HUES64 (cell line): ENCODE results near the gene POSTN.
A peak's percentile ranks its signal among the peaks of the same experiment; 100 is the strongest.

Experiments
- H3K27ac ChIP-seq: 2 replicates; pipeline ENCODE4 v1.7.0; 2013; ENCODE audit warnings: low read depth, low read length, inconsistent platforms
- H3K27me3 ChIP-seq: 2 replicates; pipeline ENCODE4 v1.6.1; 2013; ENCODE audit warnings: mild to moderate bottlenecking, low read length; ENCODE audit not compliant: insufficient read depth
- H3K36me3 ChIP-seq: 2 replicates; pipeline ENCODE4 v1.6.1; 2013; ENCODE audit warnings: mild to moderate bottlenecking, low read length; ENCODE audit not compliant: insufficient read depth
- H3K4me1 ChIP-seq: 2 replicates; pipeline ENCODE4 v1.6.1; 2013; ENCODE audit warnings: mild to moderate bottlenecking, low read length, moderate library complexity; ENCODE audit not compliant: insufficient read depth
- H3K4me3 ChIP-seq: 2 replicates; pipeline ENCODE4 v1.5.1; 2013; ENCODE audit warnings: mild to moderate bottlenecking, low read length, moderate library complexity
- H3K9ac ChIP-seq: 2 replicates; pipeline ENCODE4 v1.6.1; 2013; ENCODE audit warnings: mild to moderate bottlenecking, low read depth, low read length
- H3K9me3 ChIP-seq: 2 replicates; pipeline ENCODE4 v1.6.1; 2013; ENCODE audit warnings: low read depth, low read length; ENCODE audit not compliant: insufficient read depth
- WGBS: fragments of 150-250, 120-280 bp; methylation state at CpG from one replicate; pipeline ENCODE4 v1.1.7; 2013; ENCODE audit warnings: missing lambda C conversion rate; 5-methylcytosine and 5-hydroxymethylcytosine counted together

POSTN gene

DNA sequence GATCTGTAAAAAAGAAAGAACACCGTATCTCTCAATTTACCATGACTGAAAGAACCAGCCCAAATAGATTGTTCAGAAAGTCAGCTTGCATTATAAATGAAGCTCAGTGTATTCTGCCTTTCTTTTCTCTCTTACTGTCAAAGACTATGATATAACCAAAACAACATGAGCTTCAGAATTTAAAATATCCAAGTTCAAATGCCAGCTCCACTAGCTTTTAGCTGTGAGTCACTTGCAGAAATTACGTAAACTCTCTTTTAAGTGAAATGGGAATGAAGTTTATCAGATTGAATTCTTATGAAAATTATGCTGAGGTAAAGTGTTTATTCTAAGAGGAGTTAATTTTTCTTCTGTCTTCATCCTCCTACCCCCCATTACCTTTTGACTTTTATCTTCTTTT lies 20.0 kb upstream of the POSTN start:
- H3K9ac ChIP-seq = no peak overlapping the region
- no peak overlapping the region for H3K27ac ChIP-seq
- no peaks in the 10 kb centered on the region for H3K9me3 ChIP-seq
- no peak overlapping the region for H3K4me3 ChIP-seq
- no peaks in the 10 kb centered on the region for H3K36me3 ChIP-seq
- 96% methylated on average over 2 of the region's 2 CpGs for WGBS
- H3K4me1 ChIP-seq = peaks cover 7% of the 10 kb centered on the region; the same call in 1 of the 2 replicates
- H3K27me3 ChIP-seq = no peaks in the 10 kb centered on the region

DNA sequence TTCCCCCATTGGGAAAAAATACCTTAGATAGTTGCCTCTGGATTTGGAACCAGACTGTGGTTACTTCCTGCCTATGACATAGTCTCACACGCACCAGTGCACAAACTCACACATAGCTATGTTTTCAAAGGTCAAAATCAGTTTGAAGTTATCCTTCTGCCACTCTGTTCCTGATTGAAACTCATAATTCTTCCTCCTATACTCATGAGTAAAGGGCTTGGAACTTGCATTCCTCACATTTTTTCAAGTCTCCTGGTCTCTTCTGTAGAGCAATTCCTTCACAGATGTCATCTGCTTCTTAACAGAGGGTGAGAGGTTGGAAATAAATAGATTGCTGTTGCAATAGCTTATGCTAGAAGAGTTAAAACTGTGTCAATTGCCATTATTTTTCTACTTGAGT lies 18.6 kb upstream of the POSTN start:
- Histone ChIP-seq H3K9me3 (no peaks in the 10 kb centered on the region), H3K9ac (no peak overlapping the region; the same call in 1 of the 2 replicates), H3K4me1 (peaks cover 7% of the 10 kb centered on the region; the same call in 1 of the 2 replicates), H3K27ac (no peak overlapping the region; the same call in 1 of the 2 replicates), H3K4me3 (no peak overlapping the region), H3K27me3 (no peaks in the 10 kb centered on the region), H3K36me3 (no peaks in the 10 kb centered on the region)
- 81% methylated on average over 1 of the region's 1 CpG for WGBS

DNA sequence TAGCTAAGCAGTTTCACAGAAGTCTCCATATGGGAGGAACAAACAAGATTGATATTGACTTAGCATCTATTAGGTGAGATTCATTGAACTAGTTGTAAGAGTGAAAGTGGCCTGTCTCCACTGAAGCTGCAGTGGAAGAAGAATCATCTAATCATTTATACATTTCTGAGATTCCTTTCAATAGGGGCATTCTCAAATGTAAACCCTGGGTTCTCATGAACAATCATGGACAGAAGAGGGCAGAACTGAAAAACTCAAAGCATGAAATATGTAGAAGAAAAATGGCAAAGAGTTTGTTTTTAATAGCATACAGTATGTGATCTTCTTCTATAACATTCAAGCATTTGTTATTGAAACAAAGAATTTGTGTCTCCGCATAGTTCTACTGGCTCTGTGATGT lies 17.6 kb upstream of the POSTN start:
- WGBS = no CpG with 5 or more reads among the region's 1 CpG
- no peak overlapping the region for H3K4me3 ChIP-seq
- H3K9me3 ChIP-seq = no peaks in the 10 kb centered on the region
- no peak overlapping the region for H3K9ac ChIP-seq
- H3K27me3 ChIP-seq = no peaks in the 10 kb centered on the region
- no peaks in the 10 kb centered on the region for H3K36me3 ChIP-seq
- H3K27ac ChIP-seq = no peak overlapping the region
- H3K4me1 ChIP-seq = peaks cover 7% of the 10 kb centered on the region; the same call in 1 of the 2 replicates

DNA sequence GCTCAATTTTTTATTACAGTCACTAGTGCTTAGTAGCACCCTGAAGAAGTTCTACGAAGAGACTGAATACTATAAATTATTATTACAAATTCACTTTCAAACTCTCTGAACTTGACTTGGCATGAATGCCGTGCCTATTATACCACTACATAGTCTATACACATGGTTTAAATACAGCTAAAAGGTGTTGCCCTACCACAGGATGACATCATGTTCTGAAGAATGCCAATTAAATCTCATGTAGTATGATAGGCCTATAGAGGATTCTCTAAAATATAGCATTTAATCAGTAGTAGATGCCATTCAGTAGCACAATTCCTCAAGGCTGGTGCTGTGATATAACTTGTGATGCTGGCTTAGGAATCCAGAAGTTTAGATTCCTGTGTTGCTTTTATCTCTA lies 16.7 kb upstream of the POSTN start:
- no peak overlapping the region for H3K9ac ChIP-seq
- H3K27me3 ChIP-seq = no peaks in the 10 kb centered on the region
- peaks cover 7% of the 10 kb centered on the region; the same call in 1 of the 2 replicates for H3K4me1 ChIP-seq
- no peak overlapping the region for H3K27ac ChIP-seq
- no peaks in the 10 kb centered on the region for H3K9me3 ChIP-seq
- no peak overlapping the region for H3K4me3 ChIP-seq
- H3K36me3 ChIP-seq = no peaks in the 10 kb centered on the region
- WGBS = 86% methylated on average over 2 of the region's 2 CpGs

GRCh38 chr13:37613638-37614037 lies 15.1 kb upstream of the POSTN start:
- no peaks in the 10 kb centered on the region for H3K9me3 ChIP-seq
- H3K4me1 ChIP-seq = peaks cover 15% of the 10 kb centered on the region; the same call in 1 of the 2 replicates
- H3K4me3 ChIP-seq = no peak overlapping the region
- H3K27ac ChIP-seq = no peak overlapping the region
- no peaks in the 10 kb centered on the region for H3K27me3 ChIP-seq
- H3K36me3 ChIP-seq = no peaks in the 10 kb centered on the region
- no peak overlapping the region for H3K9ac ChIP-seq
- 96% methylated on average over 2 of the region's 2 CpGs for WGBS

DNA sequence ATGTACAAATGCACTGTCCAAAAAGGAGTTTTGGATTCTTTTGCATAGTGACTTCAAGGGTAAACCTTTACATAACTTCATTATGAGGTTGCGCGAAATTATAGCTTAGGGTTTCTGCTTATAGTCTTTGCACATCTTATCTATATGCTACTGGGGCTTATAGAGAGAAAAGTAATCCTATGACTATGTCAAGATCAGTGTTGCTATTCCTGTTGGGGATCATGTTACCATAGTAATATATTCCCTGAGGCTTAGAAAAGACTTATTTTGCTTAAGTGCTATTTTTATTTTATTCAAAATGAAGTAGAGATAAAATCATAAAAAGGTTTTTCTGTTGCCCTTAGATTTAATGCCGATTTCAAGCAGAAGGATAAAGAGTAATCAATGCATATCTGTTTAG lies 14.7 kb upstream of the POSTN start:
- Histone ChIP-seq H3K4me3 (no peak overlapping the region), H3K27ac (no peak overlapping the region), H3K36me3 (no peaks in the 10 kb centered on the region), H3K27me3 (no peaks in the 10 kb centered on the region), H3K4me1 (peaks cover 15% of the 10 kb centered on the region; the same call in 1 of the 2 replicates), H3K9me3 (no peaks in the 10 kb centered on the region), H3K9ac (no peak overlapping the region)
- 100% methylated on average over 1 of the region's 3 CpGs for WGBS

DNA sequence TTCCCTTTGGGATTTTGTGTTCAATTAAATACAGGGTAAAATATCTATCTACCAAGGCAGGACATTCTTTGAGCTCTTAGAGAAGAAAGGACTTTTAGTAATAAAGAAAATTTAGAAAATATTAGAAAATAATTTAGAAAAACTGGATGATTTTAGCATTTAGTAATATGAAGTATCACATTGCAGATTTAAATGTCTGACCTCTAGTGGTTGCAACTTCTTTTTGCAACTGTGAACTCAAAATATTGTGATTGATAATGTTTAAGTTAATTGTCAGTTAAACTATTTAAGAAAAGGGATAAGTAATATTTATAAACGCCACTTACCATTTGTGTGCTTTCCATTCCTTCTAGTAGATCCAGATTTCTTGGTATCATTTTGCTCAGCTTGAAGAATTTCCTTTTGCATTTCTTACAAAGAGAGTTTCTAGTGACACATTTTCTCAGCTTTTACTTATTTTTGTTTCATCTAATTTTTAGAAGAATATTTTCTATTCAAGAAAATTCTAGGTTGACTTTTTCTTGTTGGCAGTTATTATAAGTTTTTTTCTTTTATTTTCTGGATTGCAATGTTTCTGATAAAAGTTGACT lies 10.3 kb upstream of the POSTN start:
- H3K27ac ChIP-seq = no peak overlapping the region
- H3K9ac ChIP-seq = no peak overlapping the region
- H3K27me3 ChIP-seq = no peaks in the 10 kb centered on the region
- H3K36me3 ChIP-seq = no peaks in the 10 kb centered on the region
- H3K4me1 ChIP-seq = 0 out of 2 replicates have a peak, but pooled peaks cover 8% of the 10 kb centered on the region
- WGBS = 100% methylated on average over 1 of the region's 1 CpG
- H3K9me3 ChIP-seq = no peaks in the 10 kb centered on the region
- no peak overlapping the region for H3K4me3 ChIP-seq

DNA sequence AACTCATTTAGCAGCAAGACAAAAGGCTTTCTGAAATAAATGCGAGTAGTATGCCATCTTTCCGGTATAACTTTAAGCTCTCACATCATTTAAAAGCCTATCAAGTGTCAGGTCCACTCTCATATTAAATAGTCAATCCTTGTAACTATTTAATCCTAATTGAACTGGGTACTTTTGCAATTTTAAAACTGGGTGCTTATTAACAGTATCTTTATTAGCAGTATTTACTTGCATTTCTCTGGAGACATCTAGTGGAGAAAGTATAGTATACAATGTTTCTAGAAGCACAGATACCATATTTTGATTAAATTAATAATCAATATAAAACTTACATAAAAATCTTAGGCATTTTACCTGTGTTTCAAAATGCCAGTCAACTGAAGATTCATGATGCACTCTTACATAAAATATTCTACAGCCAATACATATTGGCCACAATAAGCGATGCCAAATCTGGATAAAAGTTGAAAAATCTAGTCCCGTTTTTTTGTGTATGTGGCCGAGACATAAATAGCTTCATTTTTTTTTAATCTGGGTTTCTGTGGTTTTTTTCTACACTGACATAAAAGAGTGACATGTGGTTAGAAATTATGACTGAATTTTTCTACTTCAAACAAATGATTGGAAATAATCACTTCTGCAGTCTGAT lies 4.3 kb upstream of the POSTN start:
- no peak overlapping the region for H3K9ac ChIP-seq
- H3K36me3 ChIP-seq = no peaks in the 10 kb centered on the region
- H3K9me3 ChIP-seq = no peaks in the 10 kb centered on the region
- no peak overlapping the region for H3K27ac ChIP-seq
- 88% methylated on average over 5 of the region's 5 CpGs for WGBS
- peaks cover 23% of the 10 kb centered on the region for H3K4me1 ChIP-seq
- no peaks in the 10 kb centered on the region for H3K27me3 ChIP-seq
- no peak overlapping the region for H3K4me3 ChIP-seq

DNA sequence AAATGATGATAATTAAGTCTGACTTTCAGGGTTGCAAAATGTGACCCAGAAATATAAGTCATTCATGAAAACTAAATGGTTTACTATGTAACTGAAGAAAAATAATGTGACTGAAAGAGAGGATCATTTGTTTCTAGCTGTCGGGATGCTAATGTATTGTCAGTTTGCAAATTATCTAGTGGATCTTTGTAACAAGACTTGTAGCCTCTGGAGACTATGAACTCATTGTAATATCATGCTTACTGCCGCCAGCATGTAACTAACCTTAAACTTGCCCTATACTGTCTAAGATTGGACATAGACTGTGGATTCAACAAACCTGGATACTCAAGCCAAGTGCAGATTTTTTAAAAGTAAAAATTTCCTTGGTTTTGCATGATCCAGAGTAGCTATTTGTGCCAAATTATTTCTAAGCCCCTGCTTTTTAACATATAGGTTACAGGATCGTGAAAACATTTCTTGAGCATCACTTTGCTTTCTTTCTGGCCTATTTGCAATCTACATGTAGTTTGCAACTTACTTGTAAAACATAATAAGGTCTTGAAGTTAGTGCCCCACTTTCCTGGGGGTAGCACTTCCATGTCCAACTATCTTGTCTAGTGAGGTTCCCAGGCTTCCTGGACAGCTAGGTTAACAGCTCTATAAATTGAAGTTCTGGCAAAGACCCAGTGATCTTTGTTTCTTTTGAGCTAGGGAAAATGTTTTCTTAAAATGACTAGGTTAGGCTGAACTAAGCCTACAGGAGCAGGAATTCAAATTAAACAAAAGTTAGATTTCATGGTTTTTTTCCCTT lies 3.3 kb upstream of the POSTN start:
- H3K4me1 ChIP-seq = peaks cover 31% of the 10 kb centered on the region
- no peak overlapping the region for H3K4me3 ChIP-seq
- no peaks in the 10 kb centered on the region for H3K27me3 ChIP-seq
- H3K27ac ChIP-seq = no peak overlapping the region
- WGBS = 82% methylated on average over 3 of the region's 3 CpGs
- no peaks in the 10 kb centered on the region for H3K9me3 ChIP-seq
- no peaks in the 10 kb centered on the region for H3K36me3 ChIP-seq
- no peak overlapping the region for H3K9ac ChIP-seq

- peaks cover 40% of the 10 kb centered on the region for H3K4me1 ChIP-seq
- H3K9me3 ChIP-seq = no peaks in the 10 kb centered on the region
- no peaks in the 10 kb centered on the region for H3K27me3 ChIP-seq
- no peak overlapping the region for H3K27ac ChIP-seq
- no peaks in the 10 kb centered on the region for H3K36me3 ChIP-seq
- 92% methylated on average over 2 of the region's 2 CpGs for WGBS
- H3K4me3 ChIP-seq = no peak overlapping the region
- no peak overlapping the region for H3K9ac ChIP-seq
Observed at GRCh38 chr13:37599519-37599918, 951 bp upstream of the POSTN start.

- 83% methylated on average over 1 of the region's 2 CpGs for WGBS
- no peaks in the 10 kb centered on the region for H3K9me3 ChIP-seq
- peak overlapping the region; percentile 24; the same call in 1 of the 2 replicates for H3K9ac ChIP-seq
- H3K4me1 ChIP-seq = peaks cover 48% of the 10 kb centered on the region
- no peaks in the 10 kb centered on the region for H3K36me3 ChIP-seq
- peak overlapping the region; percentile 7; the same call in 1 of the 2 replicates for H3K4me3 ChIP-seq
- H3K27me3 ChIP-seq = no peaks in the 10 kb centered on the region
- H3K27ac ChIP-seq = no peak overlapping the region
Observed at GRCh38 chr13:37597477-37598025, 1.0 kb downstream of the POSTN start.
